Ovary (tissue), 3 donors: Measurements from ENCODE around the gene PARS2.

Experiments used
- EP300 ChIP-seq: sonication (generic); formaldehyde crosslinking; IDR thresholded peaks from one replicate; pipeline ENCODE4 v1.6.1; 2017; ENCODE audit warnings: antibody characterized with exemption
- POLR2A ChIP-seq: fragments of 450-650 bp; IDR thresholded peaks from one replicate; pipeline ENCODE4 v1.6.1; 2017; ENCODE audit warnings: antibody characterized with exemption, mild to moderate bottlenecking, moderate library complexity
- TF ChIP-seq, protein P1 (sequence below), 3 donors: fragments of 450-650 bp in 2 of 3; fragments of 200-600 bp in 1 of 3; IDR thresholded peaks; one replicate each; pipeline versions ENCODE4 v1.5.1 to v1.8.0; 2016 to 2022; ENCODE audit warnings: antibody characterized with exemption in 3 of 3, mild to moderate bottlenecking in 1 of 3
- donor health status: DM: no; HTN: no; CAD: no.

DNA sequence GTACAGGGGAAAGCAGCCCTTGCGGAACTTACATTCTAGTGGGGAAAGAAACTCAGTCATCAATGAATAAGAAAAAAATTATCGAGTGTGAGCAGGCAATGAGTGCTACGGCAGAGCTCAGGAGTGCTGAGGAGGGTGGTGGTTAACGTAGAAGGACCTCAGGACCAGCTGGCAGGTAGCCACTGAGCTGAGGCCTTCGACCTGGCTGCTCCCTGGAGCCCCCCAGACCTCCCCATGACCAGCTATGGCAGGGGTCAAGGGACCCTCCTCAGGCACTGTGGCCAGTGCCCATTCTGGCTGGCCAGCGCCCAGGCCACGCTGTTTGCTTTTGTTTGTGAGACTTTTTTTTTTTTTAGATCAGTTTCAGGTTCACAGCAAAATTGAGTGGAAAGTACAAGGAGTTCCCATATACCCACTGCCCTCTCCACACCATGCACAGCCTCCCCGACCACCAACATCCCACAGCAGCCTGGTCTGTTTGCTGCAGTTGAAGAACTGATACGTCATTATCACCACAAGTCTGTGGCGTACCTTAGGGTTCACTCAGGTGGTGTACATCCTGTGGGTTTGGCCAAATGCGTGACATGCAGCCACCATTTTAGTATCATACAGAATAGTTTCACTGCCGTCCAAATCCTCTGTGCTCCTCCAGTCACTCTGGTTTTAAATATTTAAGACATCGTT, 48.6 kb upstream of the PARS2 start:
- TF ChIP-seq, protein P1, sequence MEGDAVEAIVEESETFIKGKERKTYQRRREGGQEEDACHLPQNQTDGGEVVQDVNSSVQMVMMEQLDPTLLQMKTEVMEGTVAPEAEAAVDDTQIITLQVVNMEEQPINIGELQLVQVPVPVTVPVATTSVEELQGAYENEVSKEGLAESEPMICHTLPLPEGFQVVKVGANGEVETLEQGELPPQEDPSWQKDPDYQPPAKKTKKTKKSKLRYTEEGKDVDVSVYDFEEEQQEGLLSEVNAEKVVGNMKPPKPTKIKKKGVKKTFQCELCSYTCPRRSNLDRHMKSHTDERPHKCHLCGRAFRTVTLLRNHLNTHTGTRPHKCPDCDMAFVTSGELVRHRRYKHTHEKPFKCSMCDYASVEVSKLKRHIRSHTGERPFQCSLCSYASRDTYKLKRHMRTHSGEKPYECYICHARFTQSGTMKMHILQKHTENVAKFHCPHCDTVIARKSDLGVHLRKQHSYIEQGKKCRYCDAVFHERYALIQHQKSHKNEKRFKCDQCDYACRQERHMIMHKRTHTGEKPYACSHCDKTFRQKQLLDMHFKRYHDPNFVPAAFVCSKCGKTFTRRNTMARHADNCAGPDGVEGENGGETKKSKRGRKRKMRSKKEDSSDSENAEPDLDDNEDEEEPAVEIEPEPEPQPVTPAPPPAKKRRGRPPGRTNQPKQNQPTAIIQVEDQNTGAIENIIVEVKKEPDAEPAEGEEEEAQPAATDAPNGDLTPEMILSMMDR (IDR thresholded peaks at IDR 0.05) = no peak
- no peak for TF ChIP-seq POLR2A
- no peak for TF ChIP-seq EP300
